IPS-11a (cell line): ENCODE results near the gene UBXN11.

ENCODE experiments used
- H3K4me3 ChIP-seq: one replicate; pipeline ENCODE4 v1.5.1; 2013; ENCODE audit warnings: low read depth, low read length, control low read depth

UBXN11 gene

GRCh38 chr1:26286064-26286416 is 20.4 kb downstream of the UBXN11 start:
- no peak overlapping the region for H3K4me3 ChIP-seq

- H3K4me3 ChIP-seq, result no peak overlapping the region
These were observed 20.9 kb downstream of the UBXN11 start for GRCh38 chr1:26285366-26286063.

GRCh38 chr1:26284597-26285347 is 21.7 kb downstream of the UBXN11 start:
- no peak overlapping the region for H3K4me3 ChIP-seq

GRCh38 chr1:26283871-26284596 is 22.4 kb downstream of the UBXN11 start:
- H3K4me3 ChIP-seq, result no peak overlapping the region

GRCh38 chr1:26283279-26283853 is 23.1 kb downstream of the UBXN11 start:
- H3K4me3 ChIP-seq, result no peak overlapping the region

- no peak overlapping the region for H3K4me3 ChIP-seq
These were observed 24.0 kb downstream of the UBXN11 start for GRCh38 chr1:26282401-26282918.

- no peak overlapping the region for H3K4me3 ChIP-seq
These were observed 24.5 kb downstream of the UBXN11 start for GRCh38 chr1:26281971-26282370.

- H3K4me3 ChIP-seq, result no peak overlapping the region
These were observed 25.1 kb downstream of the UBXN11 start for GRCh38 chr1:26281091-26281958.

- peak overlapping the region; percentile 64 for H3K4me3 ChIP-seq
These were observed 25.9 kb downstream of the UBXN11 start for GRCh38 chr1:26280333-26281042.

GRCh38 chr1:26279456-26280332 is 26.7 kb downstream of the UBXN11 start, which contains the start of gene SH3BGRL3:
Gene SH3BGRL3, plus strand, starts transcription at chr1:26280086. Its CDS starts 70 bp downstream, at chr1:26280156.
- H3K4me3 ChIP-seq, result peak within 1 kb of the TSS; percentile 64

- peak overlapping the region; percentile 64 for H3K4me3 ChIP-seq
These were observed 27.5 kb downstream of the UBXN11 start for GRCh38 chr1:26278724-26279455.

- H3K4me3 ChIP-seq, result no peak overlapping the region
These were observed 28.1 kb downstream of the UBXN11 start for GRCh38 chr1:26278303-26278702.

GRCh38 chr1:26277719-26278118 is 28.7 kb downstream of the UBXN11 start:
- H3K4me3 ChIP-seq, result no peak overlapping the region

- H3K4me3 ChIP-seq, result no peak overlapping the region
These were observed 29.2 kb downstream of the UBXN11 start for GRCh38 chr1:26277261-26277661.

GRCh38 chr1:26276432-26276838 is 30.0 kb downstream of the UBXN11 start:
- no peak overlapping the region for H3K4me3 ChIP-seq

GRCh38 chr1:26275580-26276431 is 30.6 kb downstream of the UBXN11 start:
- no peak overlapping the region for H3K4me3 ChIP-seq
